GM21723 (cell line): ENCODE measurements around the gene NACC1.
A peak's percentile ranks its signal among the peaks of the same experiment; 100 is the strongest.
"Not testable (repeated sequence)": the region's sequence is repeated elsewhere in the genome, so short reads cannot be mapped to it uniquely, and the experiment has no call there.

Source experiments
- ATAC-seq: cut with Tn5 transposase; IDR thresholded peaks from one replicate; pipeline ENCODE4 v1.9.1; 2021; ENCODE audit warnings: mild to moderate bottlenecking, moderate library complexity; ENCODE audit not compliant: unreplicated experiment

The NACC1 gene

DNA sequence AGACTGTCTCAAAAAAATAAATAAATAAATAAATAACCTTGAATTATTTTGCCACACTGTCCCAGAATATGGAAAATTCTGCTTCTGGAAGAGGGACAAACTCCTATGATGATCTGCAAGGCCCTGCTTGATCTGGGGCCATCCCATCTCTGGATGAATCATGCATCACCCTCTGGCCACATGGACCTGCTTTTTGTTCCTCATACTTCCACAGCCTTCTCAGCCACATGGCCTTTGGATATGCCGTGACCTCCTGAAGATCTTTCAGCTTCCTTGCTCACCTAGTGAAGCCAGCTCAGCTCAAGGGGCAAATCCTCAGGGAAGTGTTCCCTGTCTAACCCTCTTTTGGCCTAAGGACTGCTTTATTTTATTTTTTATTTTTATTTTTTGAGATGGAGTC lies 42.5 kb downstream of the NACC1 start:
- ATAC-seq, result no peak

GRCh38 chr19:13162724-13163608 lies 44.9 kb downstream of the NACC1 start:
- peak; percentile 57 for ATAC-seq

DNA sequence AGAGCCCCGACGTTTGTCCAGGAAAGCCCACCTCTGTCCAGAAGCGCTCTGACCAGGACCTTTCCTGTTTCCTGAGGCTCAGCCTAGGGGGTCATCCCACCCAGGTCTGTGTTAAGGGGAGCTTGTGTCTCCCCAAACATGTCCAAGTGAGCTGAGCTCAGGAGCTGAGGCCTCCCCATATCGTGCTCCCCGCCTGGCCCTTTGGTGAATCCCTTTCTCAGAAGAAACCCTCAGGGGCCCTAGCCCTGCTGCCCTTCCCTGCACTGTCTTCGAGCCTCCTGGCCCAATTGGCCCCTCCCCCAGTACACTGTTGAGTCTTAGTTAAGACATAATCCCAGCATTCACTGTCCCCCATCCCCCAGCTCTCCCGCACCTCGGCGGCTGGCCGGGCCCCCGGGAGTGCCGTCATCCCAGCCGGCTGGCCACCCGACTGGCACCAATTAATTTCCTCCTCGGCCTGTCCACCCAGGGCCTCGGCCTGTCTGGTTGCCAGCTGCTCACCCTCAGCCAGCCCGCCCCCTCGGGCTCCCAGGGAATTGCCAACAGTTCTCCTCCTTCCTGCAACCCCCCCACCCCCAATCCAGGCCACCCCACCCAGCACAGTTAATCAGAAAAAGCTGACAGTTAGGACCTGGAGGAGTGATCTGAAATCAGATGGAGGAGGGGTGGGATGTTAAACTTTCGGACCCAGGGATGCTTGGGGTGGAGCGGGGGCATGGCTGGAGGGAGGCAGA lies 45.7 kb downstream of the NACC1 start:
- ATAC-seq, result no peak

DNA sequence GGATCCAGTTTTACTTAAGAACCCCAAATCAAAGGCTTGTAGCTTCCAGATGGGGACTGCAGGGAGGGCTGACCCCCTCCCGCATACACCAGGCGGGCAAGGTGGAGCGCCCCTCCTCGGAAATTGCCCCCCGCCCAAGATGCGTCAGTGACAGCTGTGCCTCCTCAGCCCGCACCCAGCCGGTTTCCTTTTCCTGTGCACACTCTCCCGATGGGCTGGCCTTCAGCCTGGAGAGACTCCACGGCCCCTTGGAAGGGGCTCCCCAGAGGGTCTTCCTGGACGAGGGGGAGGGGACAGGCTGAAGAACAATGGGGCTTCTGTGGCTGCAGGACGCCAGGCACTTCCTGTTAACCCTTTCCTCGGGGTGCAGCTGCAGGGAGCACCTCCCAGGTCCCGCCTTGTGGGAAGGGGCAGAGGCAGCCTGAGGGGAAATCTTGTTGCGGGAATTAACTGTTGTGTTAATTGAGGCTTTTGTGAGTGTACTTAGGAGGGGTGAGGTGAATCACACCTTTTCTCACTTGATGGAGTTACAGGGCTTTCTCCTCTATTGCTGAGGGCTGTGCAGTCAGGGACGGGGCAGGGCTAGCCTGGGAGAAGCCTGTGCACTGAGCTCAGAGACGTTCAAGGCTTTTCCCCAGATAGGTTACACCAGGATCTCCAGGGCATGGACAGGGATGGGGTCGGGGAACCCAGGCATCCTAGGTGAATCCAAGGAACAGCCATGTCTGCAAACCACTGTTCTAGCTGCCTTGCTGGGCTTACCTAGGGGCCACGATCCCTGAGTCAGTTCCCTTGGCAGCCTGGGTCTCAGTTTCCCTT lies 46.5 kb downstream of the NACC1 start:
- ATAC-seq, result no peak

DNA sequence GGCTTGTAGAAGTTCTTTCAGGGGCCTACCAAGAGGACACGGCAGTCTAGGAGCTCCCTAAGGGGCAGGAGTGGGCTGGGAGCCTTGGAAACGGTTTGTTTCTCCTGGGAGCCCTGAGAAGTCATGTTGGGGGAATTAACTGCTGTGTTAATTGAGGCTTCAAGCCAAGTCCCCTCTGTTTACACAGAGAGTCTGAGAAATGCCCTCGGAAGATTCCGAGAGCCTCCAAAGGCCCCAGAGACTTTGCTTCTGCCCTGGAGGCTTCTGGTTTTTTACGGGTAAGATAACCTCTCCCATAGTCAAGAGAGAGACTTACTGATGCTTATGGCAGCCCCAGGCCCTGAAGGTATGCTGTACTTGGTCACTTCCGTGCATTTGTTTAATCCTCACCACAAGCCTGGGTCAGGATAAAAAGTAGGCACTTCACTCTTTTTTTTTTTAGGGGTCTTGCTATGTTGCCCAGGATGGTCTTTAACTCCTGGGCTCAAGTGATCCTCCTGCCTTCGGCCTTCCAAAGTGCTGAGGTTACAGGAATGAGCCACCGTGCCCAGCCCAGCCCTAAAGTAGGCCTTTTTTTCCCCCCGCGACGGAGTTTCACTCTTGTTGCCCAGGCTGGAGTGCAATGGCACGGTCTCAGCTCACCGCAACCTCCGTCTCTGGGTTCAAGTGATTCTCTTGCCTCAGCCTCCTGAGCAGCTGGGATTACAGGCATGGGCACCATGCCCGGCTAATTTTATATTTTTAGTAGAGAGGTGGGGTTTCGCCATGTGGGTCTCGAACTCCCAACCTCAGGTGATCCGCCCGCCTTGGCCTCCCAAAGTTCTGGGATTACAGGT lies 47.3 kb downstream of the NACC1 start:
- ATAC-seq, result no peak

- not testable (repeated sequence) for ATAC-seq
Observed at GRCh38 chr19:13166151-13166550, 48.1 kb downstream of the NACC1 start.

- ATAC-seq, result no peak
Observed at GRCh38 chr19:13169769-13170168, 51.7 kb downstream of the NACC1 start.

GRCh38 chr19:13171146-13171545 lies 53.1 kb downstream of the NACC1 start:
- ATAC-seq, result no peak

GRCh38 chr19:13172346-13173138 lies 54.5 kb downstream of the NACC1 start:
- ATAC-seq, result no peak

DNA sequence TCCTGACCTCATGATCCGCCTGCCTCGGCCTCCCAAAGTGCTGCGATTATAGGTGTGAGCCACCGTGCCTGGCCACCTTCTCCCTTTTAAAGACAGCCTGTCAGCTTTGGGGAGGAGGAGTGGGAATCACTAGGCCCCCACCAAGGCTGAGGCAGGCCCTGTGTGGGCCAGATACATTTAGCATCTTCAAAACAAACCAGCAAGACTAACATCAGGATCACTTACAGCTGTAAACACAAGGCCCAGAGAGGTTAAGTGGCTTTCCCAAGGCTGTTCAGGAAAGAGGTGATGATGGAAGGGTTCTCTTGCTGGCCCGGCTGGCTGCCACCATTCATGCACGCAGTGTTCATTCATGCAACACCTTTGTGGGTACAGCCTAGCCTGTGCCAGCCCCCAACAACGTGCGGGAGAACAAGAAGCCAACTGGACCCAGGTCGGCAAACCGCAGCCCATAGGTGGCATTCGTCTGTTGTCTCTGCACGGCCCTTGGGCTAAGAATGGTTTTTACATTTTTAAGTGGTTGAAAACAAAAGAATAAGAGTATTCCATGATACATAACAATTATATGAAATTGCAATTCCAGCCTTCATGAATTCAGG lies 55.2 kb downstream of the NACC1 start:
- no peak for ATAC-seq

- no peak for ATAC-seq
Observed at GRCh38 chr19:13176345-13176744, 58.3 kb downstream of the NACC1 start.

DNA sequence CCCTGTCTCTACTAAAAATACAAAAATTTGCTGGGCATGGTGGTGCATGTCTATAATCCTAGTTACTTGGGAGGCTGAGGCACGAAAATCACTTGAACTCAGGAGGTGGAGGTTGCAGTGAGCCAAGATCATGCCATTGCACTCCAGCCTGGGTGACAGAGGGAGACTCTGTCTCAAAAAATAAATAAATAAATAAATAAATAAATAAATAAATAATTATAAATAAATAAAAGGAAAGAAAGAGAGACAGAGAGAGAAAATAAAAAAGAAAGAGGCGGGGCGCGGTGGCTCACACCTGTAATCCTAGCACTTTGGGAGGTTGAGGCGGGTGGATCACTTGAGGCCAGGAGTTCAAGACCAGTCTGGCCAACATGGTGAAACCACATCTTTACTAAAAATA lies 59.5 kb downstream of the NACC1 start:
- ATAC-seq, result not testable (repeated sequence)

- not testable (repeated sequence) for ATAC-seq
Observed at GRCh38 chr19:13178291-13178690, 60.2 kb downstream of the NACC1 start.

- ATAC-seq, result no peak
Observed at GRCh38 chr19:13181747-13182388, 63.8 kb downstream of the NACC1 start.

GRCh38 chr19:13184926-13185325 lies 66.9 kb downstream of the NACC1 start:
- not testable (repeated sequence) for ATAC-seq

DNA sequence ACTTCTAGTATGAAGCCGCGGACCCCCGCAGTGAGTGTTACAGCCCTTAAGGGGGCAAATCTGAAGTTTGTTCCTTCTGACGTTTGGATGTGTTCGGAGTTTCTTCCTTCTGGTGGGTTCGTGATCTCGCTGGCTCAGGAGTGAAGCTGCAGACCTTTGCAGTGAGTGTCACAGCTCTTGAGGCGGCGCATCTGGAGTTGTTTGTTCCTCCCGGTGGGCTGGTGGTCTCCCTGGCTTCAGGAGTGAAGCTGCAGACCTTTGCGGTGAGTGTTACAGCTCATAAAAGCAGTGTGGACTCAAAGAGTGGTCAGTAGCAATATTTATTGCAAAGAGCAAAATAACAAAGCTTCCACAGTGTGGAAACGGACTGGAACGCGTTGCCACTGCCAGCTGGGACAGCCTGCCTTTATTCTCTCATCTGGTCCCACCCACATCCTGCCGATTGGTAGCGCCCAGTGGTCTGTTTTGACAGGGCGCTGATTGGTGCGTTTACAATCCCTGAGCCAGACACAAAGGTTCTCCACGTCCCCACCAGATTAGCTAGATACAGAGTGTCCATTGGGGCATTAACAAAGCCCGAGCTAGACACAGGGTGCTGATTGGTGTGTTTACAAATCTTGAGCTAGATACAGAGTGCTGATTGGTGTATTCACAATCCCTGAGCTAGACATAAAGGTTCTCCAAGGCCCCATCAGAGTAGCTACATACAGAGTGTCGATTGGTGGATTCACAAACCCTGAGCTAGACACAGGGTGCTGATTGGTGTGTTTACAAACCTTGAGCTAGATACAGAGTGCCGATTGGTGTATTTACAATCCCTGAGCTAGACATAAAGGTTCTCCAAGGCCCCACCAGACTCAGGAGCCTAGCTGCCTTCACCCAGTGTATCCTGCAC lies 67.9 kb downstream of the NACC1 start:
- ATAC-seq, result not testable (repeated sequence)

GRCh38 chr19:13186688-13187087 lies 68.6 kb downstream of the NACC1 start:
- not testable (repeated sequence) for ATAC-seq

DNA sequence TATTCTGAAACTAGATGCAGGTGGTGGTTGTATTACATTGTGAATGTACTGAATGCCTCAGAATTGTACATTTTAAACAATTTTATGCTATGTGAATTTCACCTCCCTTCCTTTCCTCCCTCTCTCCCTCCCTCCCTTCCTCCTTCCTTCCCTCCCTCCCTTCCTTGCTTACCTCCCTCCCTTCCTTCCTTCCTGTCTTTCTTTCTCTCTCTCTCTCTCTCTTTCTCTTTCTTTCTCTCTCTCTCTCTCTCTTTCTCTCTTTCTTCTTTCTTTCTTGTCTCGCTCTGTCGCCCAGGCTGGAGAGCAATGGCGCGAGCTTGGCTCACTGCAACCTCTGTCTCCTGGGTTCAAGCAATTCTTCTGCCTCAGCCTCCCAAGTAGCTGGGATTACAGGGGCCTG lies 69.4 kb downstream of the NACC1 start:
- ATAC-seq, result no peak
